HG02763 (cell line): ENCODE data around the gene KIF17.
"Not testable (repeated sequence)": the region's sequence is repeated elsewhere in the genome, so short reads cannot be mapped to it uniquely, and the experiment has no call there.

Source experiments
- ATAC-seq: cut with Tn5 transposase; IDR thresholded peaks from one replicate; pipeline ENCODE4 v1.9.1; 2021; ENCODE audit warnings: mild to moderate bottlenecking, moderate library complexity; ENCODE audit not compliant: unreplicated experiment

The KIF17 gene

DNA sequence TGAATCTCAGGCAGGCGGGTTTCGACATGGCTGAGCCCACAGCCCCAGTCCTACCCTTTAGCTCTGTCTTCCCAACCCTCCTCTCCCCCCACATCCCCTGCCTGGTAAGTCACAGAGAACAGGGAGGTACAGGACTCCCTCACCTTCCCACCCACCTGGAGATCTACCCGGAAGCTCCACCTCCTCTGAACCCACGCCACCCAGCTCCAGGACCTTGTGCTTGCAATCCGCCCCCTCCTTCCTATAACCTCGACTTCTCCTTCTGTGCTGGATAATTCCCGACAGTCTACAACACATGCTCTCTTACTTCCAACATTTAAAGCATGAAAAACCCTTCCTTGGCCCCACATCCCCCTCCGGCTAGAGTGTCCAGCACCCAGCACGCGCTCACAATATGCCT, 22.3 kb downstream of the KIF17 start:
- no peak for ATAC-seq

GRCh38 chr1:20693623-20694022, 24.2 kb downstream of the KIF17 start:
- no peak for ATAC-seq

DNA sequence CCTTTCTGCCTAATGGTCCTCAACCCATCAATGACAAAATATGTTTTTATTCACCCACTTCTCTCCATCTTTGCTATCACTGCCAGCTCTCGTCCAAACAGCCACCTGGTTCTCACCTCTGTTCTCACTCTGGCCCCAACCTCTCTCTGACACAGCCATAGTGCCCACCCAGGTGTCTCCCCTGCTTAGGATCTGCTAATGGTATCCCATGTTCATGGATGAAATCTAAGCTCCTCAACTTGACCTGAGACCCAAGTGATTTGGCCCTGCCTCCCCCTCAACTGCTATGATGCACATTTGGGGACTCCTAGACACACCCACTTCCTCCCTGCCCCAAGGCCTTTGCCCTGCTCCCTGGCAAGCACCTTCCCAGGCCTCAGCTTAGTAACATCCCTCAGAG, 25.9 kb downstream of the KIF17 start:
- ATAC-seq, result no peak

DNA sequence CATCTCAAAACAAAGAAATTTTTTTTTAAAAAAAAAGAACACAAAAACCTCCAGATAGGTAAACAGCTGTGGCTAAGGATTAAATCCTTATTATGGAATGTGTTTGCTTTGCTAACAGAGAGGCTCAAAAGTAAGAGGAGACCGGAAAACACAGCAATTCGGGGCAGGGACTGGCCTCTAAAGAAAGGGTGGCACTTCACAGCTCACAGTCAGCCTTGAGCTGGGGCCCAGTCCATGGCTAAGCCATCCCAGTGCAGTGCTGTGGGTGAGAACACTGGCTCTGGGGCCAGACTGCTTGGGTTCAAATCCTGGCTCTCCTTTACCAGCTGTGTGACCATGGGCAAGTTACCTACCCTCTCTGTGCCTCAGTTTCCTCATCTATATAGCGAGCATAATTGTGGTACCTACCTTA, 28.2 kb downstream of the KIF17 start:
- no peak for ATAC-seq

GRCh38 chr1:20686883-20687725, 30.7 kb downstream of the KIF17 start:
- no peak for ATAC-seq

GRCh38 chr1:20685741-20686140, 32.1 kb downstream of the KIF17 start:
- no peak for ATAC-seq

- ATAC-seq, result no peak
Observed at GRCh38 chr1:20685099-20685662, 32.6 kb downstream of the KIF17 start.

DNA sequence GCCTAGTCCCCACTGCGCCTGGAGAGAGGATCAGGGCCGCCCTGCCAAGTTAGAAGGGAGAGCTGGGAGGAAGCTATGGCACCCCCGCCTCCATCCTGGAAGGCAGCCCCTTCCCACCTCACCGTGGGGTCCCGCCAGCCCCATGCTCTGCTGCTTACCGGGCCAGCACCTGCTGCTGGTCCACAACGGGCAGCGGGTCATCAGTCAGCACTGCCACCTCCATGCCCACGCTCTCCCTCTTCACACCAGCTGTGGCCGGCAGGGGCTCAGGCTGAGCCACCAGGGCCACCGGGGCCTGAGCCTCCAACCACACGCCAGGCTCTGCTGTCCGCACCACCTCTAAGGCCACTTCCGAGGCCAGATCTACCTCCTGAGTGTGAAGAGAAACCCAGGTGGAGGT, 33.2 kb downstream of the KIF17 start:
- ATAC-seq, result no peak

DNA sequence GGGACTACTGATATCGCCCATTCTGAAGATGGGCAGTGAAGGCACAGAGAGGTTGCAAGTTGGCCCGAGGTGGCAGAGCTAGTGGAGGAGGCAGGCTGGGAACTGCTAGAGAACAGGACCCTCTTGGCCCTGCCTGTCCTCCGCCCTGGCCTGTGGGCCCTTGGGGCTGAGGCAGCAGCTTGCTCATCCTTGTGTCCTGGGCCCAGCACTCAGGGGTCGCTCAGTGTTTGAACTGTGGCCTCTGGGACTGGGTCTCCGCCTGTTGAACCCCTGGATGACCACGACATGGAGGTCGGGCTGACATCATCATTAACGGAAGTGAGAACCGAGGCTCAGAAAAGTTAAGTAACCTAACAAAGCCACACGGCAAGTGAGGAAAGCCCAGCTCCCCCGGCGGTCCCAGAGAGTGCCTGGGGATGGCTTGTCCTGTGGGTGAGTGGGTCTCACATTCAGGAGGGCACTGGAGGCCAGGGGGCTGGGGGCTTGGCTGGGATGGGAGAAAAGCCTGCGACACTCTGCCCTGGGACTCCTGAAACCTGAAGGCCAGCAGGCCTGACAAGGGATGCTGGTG, 33.7 kb downstream of the KIF17 start:
- ATAC-seq, result no peak

DNA sequence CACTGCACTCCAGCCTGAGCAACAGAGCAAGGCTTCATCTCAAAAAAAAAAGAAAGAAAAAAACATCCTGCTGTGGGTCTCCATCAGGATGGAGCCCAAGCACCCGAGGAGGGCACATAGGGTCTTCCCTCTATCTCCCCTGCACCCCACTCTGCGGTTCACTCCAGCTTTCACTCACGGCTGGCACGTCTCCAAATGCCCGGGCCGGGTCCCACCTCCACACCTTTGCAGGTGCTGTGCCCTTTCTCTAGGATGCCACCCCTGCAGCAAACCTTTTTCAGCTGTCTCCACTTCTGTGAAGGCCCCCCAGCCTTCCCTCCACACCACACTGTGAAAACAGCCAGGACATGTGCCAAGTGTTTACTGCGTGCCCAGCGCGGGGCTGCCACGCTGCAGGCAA, 34.2 kb downstream of the KIF17 start:
- no peak for ATAC-seq

DNA sequence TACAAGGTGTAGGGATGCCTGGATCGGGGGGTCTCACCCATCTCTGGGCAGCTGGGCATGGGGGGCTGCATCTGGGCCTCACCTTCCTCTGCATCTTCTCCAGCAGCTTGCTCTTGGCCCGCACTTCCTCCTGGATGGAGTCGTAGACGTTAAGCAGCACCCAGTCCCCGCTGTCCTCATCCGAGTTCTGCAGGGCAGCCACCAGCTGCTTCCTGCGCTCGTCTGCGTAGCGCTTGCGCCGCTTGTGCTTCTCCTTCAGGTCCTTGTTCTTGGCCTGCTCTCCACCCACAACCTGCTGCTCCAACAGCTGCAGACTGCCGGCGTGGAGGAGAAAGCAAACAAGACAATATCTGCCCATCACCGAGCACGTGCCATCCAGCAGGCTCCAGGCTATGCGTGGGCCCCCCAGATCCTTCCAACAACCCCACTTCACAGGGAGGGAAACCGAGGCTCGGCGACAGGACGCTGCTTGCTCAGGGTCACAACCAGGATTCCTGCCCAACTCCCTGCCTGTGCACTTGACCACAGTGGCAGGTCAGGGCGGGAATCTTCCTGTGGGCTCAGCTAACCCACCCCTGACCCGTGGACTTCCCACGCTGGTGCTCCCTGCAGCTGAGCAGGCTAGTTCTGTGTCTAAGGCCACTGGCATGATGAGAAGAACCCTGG, 35.1 kb downstream of the KIF17 start:
- ATAC-seq, result no peak

DNA sequence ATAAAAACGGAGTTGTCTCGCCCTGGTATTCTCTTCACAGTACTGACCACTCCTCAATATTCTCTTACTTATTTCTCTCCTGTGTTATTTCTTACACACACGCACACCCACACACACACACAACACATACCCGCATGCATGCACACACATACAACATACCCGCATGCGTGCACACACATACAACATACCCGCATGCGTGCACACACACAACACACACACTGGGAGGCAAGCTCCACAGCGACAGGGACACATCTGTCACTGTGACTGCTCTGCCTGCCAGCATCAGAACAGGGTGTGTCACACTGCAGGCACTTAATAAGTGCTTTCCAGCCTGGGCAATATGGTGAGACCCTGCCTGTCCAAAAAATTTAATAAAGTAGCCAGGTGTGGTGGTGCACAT, 35.8 kb downstream of the KIF17 start:
- ATAC-seq, result no peak

GRCh38 chr1:20680269-20680668, 37.5 kb downstream of the KIF17 start:
- ATAC-seq, result no peak

GRCh38 chr1:20678599-20678998, 39.2 kb downstream of the KIF17 start:
- no peak for ATAC-seq

DNA sequence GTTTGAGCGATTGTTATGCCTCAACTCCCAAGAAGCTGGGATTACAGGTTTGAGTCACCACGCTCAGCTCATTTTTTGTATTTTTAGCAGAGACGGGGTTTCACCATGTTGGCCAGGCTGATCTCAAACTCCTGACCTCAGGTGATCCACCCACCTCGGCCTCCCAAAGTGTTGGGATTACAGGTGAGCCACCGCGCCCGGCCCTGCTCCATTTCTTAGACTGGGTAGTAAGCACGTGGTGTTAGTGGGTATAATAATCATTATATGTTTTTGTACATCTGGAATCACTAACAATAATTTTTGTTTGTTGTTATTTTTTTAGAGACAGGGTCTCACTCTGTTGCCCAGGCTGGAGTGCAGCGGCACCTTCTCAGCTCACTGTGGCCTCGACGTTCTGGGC, 44.2 kb downstream of the KIF17 start:
- not testable (repeated sequence) for ATAC-seq

- ATAC-seq, result no peak
Observed at GRCh38 chr1:20672265-20672632, 45.6 kb downstream of the KIF17 start.

DNA sequence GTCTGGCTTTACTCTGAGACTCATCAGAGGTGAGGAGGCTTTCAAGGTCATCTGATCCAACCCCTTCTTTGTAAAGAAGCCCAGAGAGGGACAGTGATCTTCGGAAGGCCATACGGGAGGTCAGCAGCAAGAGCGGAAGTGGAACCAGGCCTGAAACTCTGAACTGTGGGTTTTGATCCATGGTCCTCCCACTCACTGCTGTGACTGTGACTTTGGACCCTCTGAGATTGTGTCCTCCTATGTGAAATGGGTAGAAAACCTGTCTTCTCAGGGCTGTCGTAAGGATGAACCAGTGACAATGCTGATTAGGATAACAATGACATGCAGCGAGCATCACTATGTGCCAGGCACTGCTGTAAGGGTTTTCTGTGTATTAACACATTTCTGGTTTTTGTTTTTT, 46.9 kb downstream of the KIF17 start:
- ATAC-seq, result no peak

DNA sequence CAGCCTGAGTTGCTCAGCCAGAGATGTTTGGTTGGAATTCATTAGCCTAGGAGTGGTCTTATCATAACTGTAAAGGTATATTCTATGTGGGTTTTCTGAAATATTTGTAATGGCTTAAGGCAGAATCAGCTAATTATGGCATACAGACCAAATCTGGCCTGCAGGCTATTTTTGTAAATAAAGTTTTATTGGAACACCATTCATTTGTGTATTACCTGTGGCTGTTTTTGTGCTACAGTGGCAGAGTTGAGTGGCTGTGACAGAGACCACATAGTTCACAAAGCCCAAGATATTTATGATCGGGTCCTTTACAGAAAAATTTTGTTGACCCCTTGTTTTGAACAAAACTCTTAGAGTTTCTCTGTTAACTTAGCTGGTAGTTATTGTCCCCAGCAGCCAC, 49.2 kb downstream of the KIF17 start:
- ATAC-seq, result no peak

GRCh38 chr1:20666804-20667203, 51.0 kb downstream of the KIF17 start:
- ATAC-seq, result no peak

- ATAC-seq, result no peak
Observed at GRCh38 chr1:20666146-20666545, 51.7 kb downstream of the KIF17 start.

DNA sequence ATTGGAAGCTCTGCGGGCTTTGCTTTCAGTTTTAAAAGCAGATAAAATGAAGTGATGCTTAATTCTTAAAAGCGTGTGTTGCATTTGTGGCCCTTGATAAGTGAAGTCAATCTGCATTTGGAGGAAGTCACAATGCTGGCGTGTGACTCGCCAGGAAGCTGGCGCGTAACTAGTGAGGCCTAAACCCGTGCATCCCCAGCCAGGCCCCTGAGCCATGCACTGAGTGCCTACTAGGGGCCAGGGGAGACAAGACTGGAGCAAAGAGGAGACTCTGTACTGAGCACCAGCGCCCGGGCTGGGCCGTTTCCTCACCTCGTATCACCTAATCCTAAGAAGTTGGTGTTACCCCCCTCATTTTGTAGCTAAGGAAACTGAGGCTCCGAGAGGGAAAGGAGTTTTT, 52.1 kb downstream of the KIF17 start:
- no peak for ATAC-seq
